NT2/D1 (cell line): ENCODE data around the gene RPTOR.

Source experiments
- SUZ12 ChIP-seq: IDR thresholded peaks from 2 replicates; pipeline ENCODE4 v1.6.1; 2011; ENCODE audit not compliant: insufficient read length, insufficient read depth; ENCODE audit errors: extremely low read depth
- YY1 ChIP-seq: IDR thresholded peaks from 2 replicates; pipeline ENCODE4 v1.6.1; 2011; ENCODE audit not compliant: insufficient read length, insufficient read depth
- ZNF274 ChIP-seq: IDR thresholded peaks from 2 replicates; pipeline ENCODE4 v1.6.1; 2011; ENCODE audit warnings: mild to moderate bottlenecking, low read depth, low read length

DNA sequence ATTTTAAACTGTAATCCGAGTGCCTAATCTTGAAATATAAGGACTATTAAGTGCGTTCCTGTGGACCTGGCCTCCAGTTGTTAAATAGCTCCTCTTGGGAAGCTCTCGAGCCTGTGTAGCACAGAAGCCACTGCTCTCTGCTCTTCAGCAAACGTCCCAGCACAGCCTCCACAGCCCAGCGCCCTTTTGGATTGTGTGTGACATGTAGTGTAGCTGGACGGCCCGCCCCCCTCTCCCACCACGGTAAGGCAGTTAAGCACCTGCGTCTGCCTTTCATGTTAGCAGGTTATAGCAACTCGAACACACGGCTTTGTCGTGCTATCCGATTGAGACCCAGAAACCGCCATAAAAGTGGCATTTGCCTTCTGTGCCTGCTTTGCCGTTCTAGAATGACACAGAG, 367.8 kb downstream of the RPTOR start:
- TF ChIP-seq YY1 (no peak), ZNF274 (no peak), SUZ12 (no peak)
